Panc1 (cell line): ENCODE data around the gene BAD.

Source experiments
- CTCF ChIP-seq: fragments of 450-650 bp; IDR thresholded peaks from 2 replicates; pipeline ENCODE4 v1.5.1; 2017; ENCODE audit warnings: mild to moderate bottlenecking
- POLR2AphosphoS5 ChIP-seq: IDR thresholded peaks from 2 replicates; pipeline ENCODE4 v1.6.1; 2012; ENCODE audit warnings: mild to moderate bottlenecking, low read depth, low read length, moderate library complexity
- TCF7L2 ChIP-seq: IDR thresholded peaks from 2 replicates; pipeline ENCODE4 v1.6.1; 2011; ENCODE audit warnings: mild to moderate bottlenecking, low read depth, low read length, inconsistent platforms

- TF ChIP-seq CTCF (no peak), POLR2AphosphoS5 (no peak), TCF7L2 (no peak)
Measured at GRCh38 chr11:64263947-64264317, 20.5 kb downstream of the BAD start.
